SK-N-MC (cell line): ENCODE data around the gene PRDM16.
"Not testable (repeated sequence)": the region's sequence is repeated elsewhere in the genome, so short reads cannot be mapped to it uniquely, and the experiment has no call there.

Experiments
- DNase-seq: peaks from one replicate; pipeline ENCODE4 v3.0.0-alpha.2; 2011; ENCODE audit warnings: low read depth, low spot score
- H3K27ac ChIP-seq: fragments of 200-600 bp; sonication (generic); 2 replicates; pipeline ENCODE4 v1.5.1; 2016; ENCODE audit warnings: mixed run types
- H3K36me3 ChIP-seq: fragments of 200-600 bp; sonication (generic); 2 replicates; pipeline ENCODE4 v1.6.1; 2017; ENCODE audit warnings: antibody characterized with exemption, low read length, mixed read lengths; ENCODE audit not compliant: insufficient read depth
- H3K4me3 ChIP-seq: fragments of 200-600 bp; sonication (generic); 2 replicates; pipeline ENCODE4 v1.5.1; 2016
- H3K9ac ChIP-seq: fragments of 200-600 bp; sonication (generic); 2 replicates; pipeline ENCODE4 v1.8.0; 2017; ENCODE audit warnings: mixed run types, mixed read lengths; ENCODE audit not compliant: insufficient read length
- H3K9me3 ChIP-seq: fragments of 200-600 bp; sonication (generic); 2 replicates; pipeline ENCODE4 v1.6.1; 2017; ENCODE audit warnings: low read depth, mild to moderate bottlenecking, antibody characterized with exemption, low read length, moderate library complexity, mixed read lengths
- EZH2 ChIP-seq: fragments of 200-600 bp; sonication (generic); IDR thresholded peaks from one replicate; pipeline ENCODE4 v1.6.1; 2017; ENCODE audit warnings: antibody characterized with exemption
- FOXP2 ChIP-seq: optimal IDR thresholded peaks from 2 replicates; pipeline ENCODE3; 2011; ENCODE audit warnings: mild to moderate bottlenecking, moderate library complexity; ENCODE audit not compliant: insufficient read depth; ENCODE audit errors: extremely low read length, control extremely low read depth
- POLR2AphosphoS5 ChIP-seq: IDR thresholded peaks from 2 replicates; pipeline ENCODE4 v1.6.1; 2012; ENCODE audit warnings: mild to moderate bottlenecking, low read depth, low read length, borderline replicate concordance

PRDM16 gene

DNA sequence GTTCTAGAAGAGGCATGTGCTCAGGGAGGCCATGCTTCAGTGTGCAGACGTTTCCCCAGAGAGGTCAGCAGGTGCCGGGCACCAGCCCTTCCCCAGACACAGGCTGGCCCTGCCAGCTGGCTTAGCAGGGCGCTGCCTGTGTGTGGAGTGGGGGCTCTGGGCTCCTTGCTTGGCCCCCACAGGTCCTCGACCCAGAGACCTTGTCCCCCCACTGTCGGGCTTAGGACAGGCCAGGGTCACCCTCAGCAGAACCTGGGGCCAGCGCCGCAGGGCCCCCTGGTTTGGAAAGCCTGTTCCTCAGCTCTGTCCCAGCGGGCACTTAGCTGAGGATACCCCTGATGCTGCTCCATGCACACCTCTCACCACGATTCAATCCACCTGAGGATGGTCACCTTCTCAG, 213.2 kb downstream of the PRDM16 start:
- DNase-seq: no peak
- TF ChIP-seq EZH2 (no peak), FOXP2 (no peak), POLR2AphosphoS5 (no peak)
- H3K9me3 ChIP-seq: no peaks in the 10 kb centered on the region

GRCh38 chr1:3282656-3283430, 213.8 kb downstream of the PRDM16 start:
- no peak for DNase-seq
- H3K27ac ChIP-seq: no peak overlapping the region
- no peaks in the 10 kb centered on the region for H3K36me3 ChIP-seq
- H3K9me3 ChIP-seq: no peaks in the 10 kb centered on the region
- H3K9ac ChIP-seq: no peak overlapping the region
- H3K4me3 ChIP-seq: no peak overlapping the region
- TF ChIP-seq EZH2 (no peak), FOXP2 (no peak), POLR2AphosphoS5 (no peak)

More for the DNA sequence above, 213.2 kb downstream of the PRDM16 start:
- H3K4me3 ChIP-seq: no peak overlapping the region
- no peak overlapping the region for H3K9ac ChIP-seq
- H3K27ac ChIP-seq: no peak overlapping the region
- H3K36me3 ChIP-seq: no peaks in the 10 kb centered on the region

GRCh38 chr1:3283849-3284248, 214.8 kb downstream of the PRDM16 start:
- DNase-seq: no peak

GRCh38 chr1:3284691-3285090, 215.7 kb downstream of the PRDM16 start:
- H3K36me3 ChIP-seq: no peaks in the 10 kb centered on the region
- H3K27ac ChIP-seq: no peak overlapping the region
- no peak overlapping the region for H3K4me3 ChIP-seq
- no peaks in the 10 kb centered on the region for H3K9me3 ChIP-seq
- H3K9ac ChIP-seq: no peak overlapping the region
- DNase-seq: no peak
- TF ChIP-seq POLR2AphosphoS5 (no peak), FOXP2 (no peak), EZH2 (no peak)

More at GRCh38 chr1:3283849-3284248, 214.8 kb downstream of the PRDM16 start:
- Histone ChIP-seq H3K9ac (no peak overlapping the region), H3K36me3 (no peaks in the 10 kb centered on the region), H3K27ac (no peak overlapping the region), H3K4me3 (no peak overlapping the region), H3K9me3 (no peaks in the 10 kb centered on the region)
- TF ChIP-seq POLR2AphosphoS5: no peak

DNA sequence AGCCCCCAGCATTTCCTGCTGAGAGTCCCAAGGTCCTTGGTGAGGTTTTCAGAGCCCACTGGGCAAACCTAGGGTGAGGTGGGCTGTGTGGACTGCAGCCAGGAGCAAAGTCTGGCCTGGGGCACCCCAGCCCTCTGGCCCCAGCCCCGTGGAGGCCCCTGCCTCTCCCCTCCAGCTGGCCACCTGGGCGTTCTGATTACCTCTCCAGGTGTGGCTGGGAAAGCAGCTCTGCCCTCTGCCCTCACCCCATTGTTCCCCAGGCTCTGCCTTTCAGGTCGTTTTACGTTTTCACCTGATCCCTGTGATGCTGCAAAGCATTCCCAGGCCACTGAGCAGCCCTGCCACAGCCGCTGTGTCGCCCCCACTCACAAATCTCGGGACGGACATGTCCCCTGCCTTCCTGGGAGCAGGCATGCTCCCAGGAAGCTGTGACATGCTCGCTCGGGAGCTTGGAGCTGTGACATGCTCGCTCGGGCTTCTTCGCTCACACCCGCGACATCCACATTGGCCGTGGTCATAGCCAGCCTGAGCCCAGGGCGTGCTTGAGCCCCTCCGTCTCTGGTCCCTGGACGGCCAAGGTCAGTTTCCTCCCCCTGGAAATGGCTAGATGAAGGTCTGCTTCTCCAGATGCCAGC, 216.2 kb downstream of the PRDM16 start:
- H3K9me3 ChIP-seq: no peaks in the 10 kb centered on the region
- no peaks in the 10 kb centered on the region for H3K36me3 ChIP-seq
- DNase-seq: no peak
- TF ChIP-seq FOXP2: no peak
- no peak for TF ChIP-seq POLR2AphosphoS5
- TF ChIP-seq EZH2: no peak
- no peak overlapping the region for H3K27ac ChIP-seq
- no peak overlapping the region for H3K9ac ChIP-seq
- H3K4me3 ChIP-seq: no peak overlapping the region

GRCh38 chr1:3287095-3287494, 218.1 kb downstream of the PRDM16 start:
- H3K9ac ChIP-seq, DNase-seq, H3K4me3 ChIP-seq, H3K36me3 ChIP-seq, H3K9me3 ChIP-seq, H3K27ac ChIP-seq: not testable (repeated sequence)

- TF ChIP-seq EZH2 (no peak), POLR2AphosphoS5 (no peak), FOXP2 (no peak)
- H3K36me3 ChIP-seq: no peaks in the 10 kb centered on the region
- H3K4me3 ChIP-seq: no peak overlapping the region
- H3K9me3 ChIP-seq: no peaks in the 10 kb centered on the region
- H3K9ac ChIP-seq: no peak overlapping the region
- no peak for DNase-seq
- no peak overlapping the region for H3K27ac ChIP-seq
Measured at GRCh38 chr1:3287656-3288160, 218.7 kb downstream of the PRDM16 start.

DNA sequence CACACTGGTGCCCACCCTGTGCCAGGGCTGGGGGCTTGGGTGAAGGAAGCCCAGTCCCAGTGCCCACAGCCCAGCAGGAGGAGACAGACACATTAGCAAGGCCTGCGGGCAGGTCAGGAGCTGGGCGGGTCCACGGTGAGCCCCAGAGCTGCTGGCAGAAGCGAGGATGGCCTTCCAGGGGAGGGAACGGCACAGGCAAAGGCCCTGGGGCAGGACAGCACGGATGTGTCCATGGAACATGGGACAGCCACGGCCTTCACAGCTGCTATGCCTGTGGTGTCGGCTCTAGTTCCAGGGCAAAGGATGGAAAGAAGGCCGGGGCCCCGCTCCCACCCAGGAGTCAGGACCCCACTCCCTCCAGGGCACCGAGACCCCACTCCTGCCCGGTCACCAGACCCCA, 220.5 kb downstream of the PRDM16 start:
- TF ChIP-seq FOXP2 (no peak), EZH2 (no peak), POLR2AphosphoS5 (no peak)
- DNase-seq: no peak
- H3K9me3 ChIP-seq: no peaks in the 10 kb centered on the region
- no peak overlapping the region for H3K4me3 ChIP-seq
- no peak overlapping the region for H3K9ac ChIP-seq
- H3K36me3 ChIP-seq: no peaks in the 10 kb centered on the region
- no peak overlapping the region for H3K27ac ChIP-seq

GRCh38 chr1:3290438-3290837, 221.4 kb downstream of the PRDM16 start:
- DNase-seq: no peak
- H3K9me3 ChIP-seq: no peaks in the 10 kb centered on the region
- no peak overlapping the region for H3K4me3 ChIP-seq
- no peak overlapping the region for H3K9ac ChIP-seq
- H3K36me3 ChIP-seq: no peaks in the 10 kb centered on the region
- no peak overlapping the region for H3K27ac ChIP-seq
- no peak for TF ChIP-seq FOXP2
- no peak for TF ChIP-seq POLR2AphosphoS5
- TF ChIP-seq EZH2: no peak

DNA sequence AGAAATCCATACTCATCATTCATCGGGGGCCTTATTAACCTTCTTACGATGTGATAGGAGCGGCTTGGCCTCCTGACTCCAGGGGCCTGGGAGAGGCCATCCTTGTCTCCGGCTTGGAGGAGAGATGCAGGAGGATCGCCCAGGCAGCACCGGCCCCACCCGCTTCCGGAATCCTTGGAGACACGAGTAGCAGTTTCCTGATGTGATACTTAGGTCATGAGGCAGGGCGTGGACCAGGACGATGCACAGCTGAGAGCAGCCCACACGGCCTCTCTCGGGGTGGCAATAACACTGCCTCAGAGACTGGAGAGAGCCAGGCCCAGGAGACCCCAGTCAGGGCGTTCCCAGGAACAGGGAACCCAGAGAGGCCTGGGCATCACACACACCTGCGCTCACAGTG, 221.9 kb downstream of the PRDM16 start:
- Histone ChIP-seq H3K9ac (no peak overlapping the region), H3K4me3 (no peak overlapping the region), H3K36me3 (no peaks in the 10 kb centered on the region), H3K9me3 (no peaks in the 10 kb centered on the region), H3K27ac (no peak overlapping the region)
- TF ChIP-seq FOXP2: no peak
- no peak for TF ChIP-seq EZH2
- no peak for TF ChIP-seq POLR2AphosphoS5
- DNase-seq: no peak
